Sigmoid colon (tissue), 7 donors: ENCODE data around the gene RAMP1. TPM values are rescaled to one million over a fixed set of nuclear protein-coding genes. Genes with fewer than 3 reads are reported as not detected.

Experiments used
- DNase-seq: peaks from one replicate; pipeline ENCODE4 v3.0.0-alpha.2; 2019
- H3K27ac ChIP-seq, 4 donors: fragments of 200-600 bp; sonication (generic); one replicate each; pipeline ENCODE4 v1.5.1; 2016 to 2019; ENCODE audit warnings: mild to moderate bottlenecking in 1 of 4
- H3K27me3 ChIP-seq, 3 donors: fragments of 200-600 bp; sonication (generic); one replicate each; pipeline ENCODE4 v1.5.1; 2019; ENCODE audit warnings: mild to moderate bottlenecking in 1 of 3
- H3K36me3 ChIP-seq, 4 donors: fragments of 200-600 bp; sonication (generic); one replicate each; pipeline ENCODE4 v1.5.1; 2016 to 2019
- H3K4me1 ChIP-seq, 4 donors: fragments of 200-600 bp; sonication (generic); one replicate each; pipeline ENCODE4 v1.5.1; 2017 to 2019
- H3K4me3 ChIP-seq, 4 donors: fragments of 200-600 bp; sonication (generic); one replicate each; pipeline ENCODE4 v1.5.1; 2017 to 2019; ENCODE audit warnings: mild to moderate bottlenecking in 2 of 4, moderate library complexity in 1 of 4
- H3K9me3 ChIP-seq, 4 donors: fragments of 200-600 bp in 3 of 4; sonication (generic) in 3 of 4; one replicate each; pipeline versions ENCODE4 v1.5.1 to v1.6.1; 2013 to 2019
- EP300 ChIP-seq, 4 donors: sonication (generic); formaldehyde crosslinking; IDR thresholded peaks; one replicate each; pipeline ENCODE4 v1.6.1; 2017; ENCODE audit warnings: antibody characterized with exemption in 4 of 4
- POLR2A ChIP-seq, 2 donors: fragments of 450-650 bp; IDR thresholded peaks; one replicate each; pipeline ENCODE4 v1.6.1; 2016; ENCODE audit warnings: antibody characterized with exemption in 2 of 2, mild to moderate bottlenecking in 2 of 2, moderate library complexity in 2 of 2
- POLR2AphosphoS5 ChIP-seq, 4 donors: sonication (generic); formaldehyde crosslinking; IDR thresholded peaks; one replicate each; pipeline ENCODE4 v1.6.1; 2017; ENCODE audit warnings: antibody characterized with exemption in 4 of 4
- WGBS, 2 donors: extraction: QIAGEN DNeasy Blood & Tissue Kit; methylation state at CpG; one replicate each; pipeline ENCODE4 v1.1.7; 2013; 5-methylcytosine and 5-hydroxymethylcytosine counted together
- intact Hi-C: fragments of 100-400 bp; cut with DNase I; formaldehyde crosslinking; loops from one replicate; pipeline ENCODE4 v1.15.1; 2023
- polyA plus RNA-seq, 3 donors: library from polyadenylated mRNA; stranded (reverse); fragments of 200-250 nt; gene quantifications; one replicate each; pipeline ENCODE4 v1.2.3, GENCODE V29; 2013
- total RNA-seq, 4 donors: library from RNA; depleted of rRNA; stranded (reverse); fragments of >200 nt; gene quantifications; one replicate each; pipeline ENCODE4 v1.1.0, GENCODE V29; 2016
- TF ChIP-seq, protein P1 (sequence below), 4 experiments: fragments of 450-650 bp in 3 of 4; fragments of 200-600 bp in 1 of 4; IDR thresholded peaks; one replicate each; pipeline ENCODE4 v1.5.1; 2016 to 2019; ENCODE audit warnings: antibody characterized with exemption in 4 of 4, mild to moderate bottlenecking in 3 of 4, moderate library complexity in 2 of 4
- donor health status: healthy with polysubstance abuse.
- donor health status: Bipolar disorder and iron deficiency.
- donor health status: healthy.

Gene RAMP1
- 100 to 1,000 TPM; 324 to 788 (median 447) TPM for total RNA-seq
- polyA plus RNA-seq = 10 to 100 TPM in 2 of 3 donors, not detected in 1; 13.2 to 50.1 TPM

GRCh38 chr2:237859533-237860272, at the start of gene RAMP1:
Gene RAMP1 (plus strand): TSS chr2:237859623. CDS start chr2:237859676, 53 bp downstream.
- Histone ChIP-seq H3K4me3 (peak within 1 kb of the TSS; percentile 66 to 81 (median 78)), H3K9me3 (no peaks in the 10 kb centered on the region), H3K27me3 (no peaks in the 10 kb centered on the region), H3K27ac (peak within 1 kb of the TSS; percentile 91 to 97 (median 96)), H3K36me3 (no peaks in the 10 kb centered on the region), H3K4me1 (peaks cover 0 to 44% (median 42%) of the 10 kb centered on the region in 4 donors)
- intact Hi-C loops = loop anchor here (2.0 to 10.0 kb wide), 4 partner anchors 63 to 1465 kb away; partner anchors contain the start of gene SCLY
- peak; percentile 79 for DNase-seq
- peak; percentile 48 to 88 (median 66) for TF ChIP-seq POLR2AphosphoS5 (IDR thresholded peaks at IDR 0.05)
- peak in 1 of 2 donors; percentile 17 for TF ChIP-seq POLR2A (IDR thresholded peaks at IDR 0.05)
- TF ChIP-seq EP300 (IDR thresholded peaks at IDR 0.05) = no peak
- 1 to 2% methylated on average over 79 of the region's 79 CpGs for WGBS, 2 donors

DNA sequence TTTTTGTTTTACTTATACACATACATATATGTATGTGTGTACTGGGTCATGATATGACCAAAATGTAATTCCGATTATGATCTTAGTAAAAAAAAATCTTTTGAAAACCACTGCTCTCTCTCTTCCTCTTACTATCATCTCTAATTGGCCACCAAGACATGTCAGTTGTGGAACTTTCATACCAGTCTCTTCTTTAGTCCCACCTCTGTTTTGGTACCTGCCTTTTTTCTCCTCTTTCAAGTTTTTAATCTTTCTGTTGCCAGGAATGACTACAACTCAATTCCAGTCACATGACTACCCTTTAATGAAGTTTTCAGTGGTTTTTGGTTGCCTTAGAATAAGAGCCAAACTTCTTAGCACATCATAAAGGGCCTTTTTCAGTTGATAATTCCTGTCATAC, 43.8 kb upstream of the RAMP1 start:
- Histone ChIP-seq H3K27ac (no peak overlapping the region), H3K36me3 (no peaks in the 10 kb centered on the region), H3K27me3 (no peaks in the 10 kb centered on the region), H3K4me1 (no peaks in the 10 kb centered on the region), H3K4me3 (no peak overlapping the region), H3K9me3 (no peaks in the 10 kb centered on the region)
- intact Hi-C loops = no loop called here
- WGBS, 2 donors = 85 to 88% methylated on average over 1 of the region's 1 CpG
- no peak for TF ChIP-seq EP300 (IDR thresholded peaks at IDR 0.05)
- TF ChIP-seq, protein P1, sequence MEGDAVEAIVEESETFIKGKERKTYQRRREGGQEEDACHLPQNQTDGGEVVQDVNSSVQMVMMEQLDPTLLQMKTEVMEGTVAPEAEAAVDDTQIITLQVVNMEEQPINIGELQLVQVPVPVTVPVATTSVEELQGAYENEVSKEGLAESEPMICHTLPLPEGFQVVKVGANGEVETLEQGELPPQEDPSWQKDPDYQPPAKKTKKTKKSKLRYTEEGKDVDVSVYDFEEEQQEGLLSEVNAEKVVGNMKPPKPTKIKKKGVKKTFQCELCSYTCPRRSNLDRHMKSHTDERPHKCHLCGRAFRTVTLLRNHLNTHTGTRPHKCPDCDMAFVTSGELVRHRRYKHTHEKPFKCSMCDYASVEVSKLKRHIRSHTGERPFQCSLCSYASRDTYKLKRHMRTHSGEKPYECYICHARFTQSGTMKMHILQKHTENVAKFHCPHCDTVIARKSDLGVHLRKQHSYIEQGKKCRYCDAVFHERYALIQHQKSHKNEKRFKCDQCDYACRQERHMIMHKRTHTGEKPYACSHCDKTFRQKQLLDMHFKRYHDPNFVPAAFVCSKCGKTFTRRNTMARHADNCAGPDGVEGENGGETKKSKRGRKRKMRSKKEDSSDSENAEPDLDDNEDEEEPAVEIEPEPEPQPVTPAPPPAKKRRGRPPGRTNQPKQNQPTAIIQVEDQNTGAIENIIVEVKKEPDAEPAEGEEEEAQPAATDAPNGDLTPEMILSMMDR (IDR thresholded peaks at IDR 0.05) = no peak
- no peak for TF ChIP-seq POLR2AphosphoS5 (IDR thresholded peaks at IDR 0.05)
- TF ChIP-seq POLR2A (IDR thresholded peaks at IDR 0.05) = no peak
- DNase-seq = no peak

GRCh38 chr2:237816531-237816930, 42.9 kb upstream of the RAMP1 start:
- Histone ChIP-seq H3K4me1 (no peaks in the 10 kb centered on the region), H3K27me3 (no peaks in the 10 kb centered on the region), H3K9me3 (no peaks in the 10 kb centered on the region), H3K36me3 (no peaks in the 10 kb centered on the region), H3K4me3 (no peak overlapping the region), H3K27ac (no peak overlapping the region)
- intact Hi-C loops = no loop called here
- no peak for DNase-seq
- WGBS, 2 donors = 86 to 90% methylated on average over 1 of the region's 1 CpG
- no peak for TF ChIP-seq POLR2AphosphoS5 (IDR thresholded peaks at IDR 0.05)
- TF ChIP-seq POLR2A (IDR thresholded peaks at IDR 0.05) = no peak
- TF ChIP-seq, protein P1 (IDR thresholded peaks at IDR 0.05) = no peak
- TF ChIP-seq EP300 (IDR thresholded peaks at IDR 0.05) = no peak

DNA sequence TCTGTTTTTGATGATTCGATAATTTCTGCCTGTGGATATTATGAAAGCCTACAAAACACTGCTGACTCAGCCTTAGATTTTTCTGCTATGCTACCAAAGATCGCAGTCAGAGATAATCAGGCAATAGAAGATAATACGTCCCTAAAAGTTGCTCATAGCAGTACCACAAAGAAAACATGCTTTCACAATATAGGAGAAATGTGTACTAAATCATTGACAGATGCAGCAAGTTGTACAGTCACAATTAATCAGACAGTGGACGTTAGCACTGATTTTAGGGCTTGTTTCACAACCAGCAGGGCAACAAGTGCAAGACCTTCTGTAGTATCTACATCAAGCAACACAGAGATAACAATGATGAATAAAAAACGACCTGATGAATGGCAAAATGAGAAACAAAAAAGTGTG, 41.4 kb upstream of the RAMP1 start:
- Histone ChIP-seq H3K36me3 (no peaks in the 10 kb centered on the region), H3K4me3 (no peak overlapping the region), H3K27ac (no peak overlapping the region), H3K4me1 (no peaks in the 10 kb centered on the region), H3K9me3 (no peaks in the 10 kb centered on the region), H3K27me3 (no peaks in the 10 kb centered on the region)
- WGBS, 2 donors = 67 to 73% methylated on average over 5 of the region's 5 CpGs
- intact Hi-C loops = no loop called here
- no peak for TF ChIP-seq POLR2AphosphoS5 (IDR thresholded peaks at IDR 0.05)
- no peak for TF ChIP-seq POLR2A (IDR thresholded peaks at IDR 0.05)
- TF ChIP-seq EP300 (IDR thresholded peaks at IDR 0.05) = no peak
- TF ChIP-seq, protein P1 (IDR thresholded peaks at IDR 0.05) = no peak
- DNase-seq = no peak

GRCh38 chr2:237819231-237819630, 40.2 kb upstream of the RAMP1 start:
- H3K27me3 ChIP-seq = no peaks in the 10 kb centered on the region
- WGBS, 2 donors = 70 to 78% methylated on average over 2 of the region's 2 CpGs
- DNase-seq = no peak

More at GRCh38 chr2:237819231-237819630, 40.2 kb upstream of the RAMP1 start:
- Histone ChIP-seq H3K36me3 (no peaks in the 10 kb centered on the region), H3K4me1 (no peaks in the 10 kb centered on the region), H3K9me3 (no peaks in the 10 kb centered on the region), H3K4me3 (no peak overlapping the region), H3K27ac (no peak overlapping the region)
- intact Hi-C loops = no loop called here
- TF ChIP-seq, protein P1 (IDR thresholded peaks at IDR 0.05) = no peak
